ENCODE results near the gene EML6. TPM values are rescaled to one million over a fixed set of nuclear protein-coding genes. Genes with fewer than 3 reads are reported as not detected.

The EML6 gene
- total and polyA plus RNA-seq, 2 of the 8 experiments (the other 6 are each of a cell fraction or from before 2014, with no cell fraction given), result 1.2 to 1.6 TPM

DNA sequence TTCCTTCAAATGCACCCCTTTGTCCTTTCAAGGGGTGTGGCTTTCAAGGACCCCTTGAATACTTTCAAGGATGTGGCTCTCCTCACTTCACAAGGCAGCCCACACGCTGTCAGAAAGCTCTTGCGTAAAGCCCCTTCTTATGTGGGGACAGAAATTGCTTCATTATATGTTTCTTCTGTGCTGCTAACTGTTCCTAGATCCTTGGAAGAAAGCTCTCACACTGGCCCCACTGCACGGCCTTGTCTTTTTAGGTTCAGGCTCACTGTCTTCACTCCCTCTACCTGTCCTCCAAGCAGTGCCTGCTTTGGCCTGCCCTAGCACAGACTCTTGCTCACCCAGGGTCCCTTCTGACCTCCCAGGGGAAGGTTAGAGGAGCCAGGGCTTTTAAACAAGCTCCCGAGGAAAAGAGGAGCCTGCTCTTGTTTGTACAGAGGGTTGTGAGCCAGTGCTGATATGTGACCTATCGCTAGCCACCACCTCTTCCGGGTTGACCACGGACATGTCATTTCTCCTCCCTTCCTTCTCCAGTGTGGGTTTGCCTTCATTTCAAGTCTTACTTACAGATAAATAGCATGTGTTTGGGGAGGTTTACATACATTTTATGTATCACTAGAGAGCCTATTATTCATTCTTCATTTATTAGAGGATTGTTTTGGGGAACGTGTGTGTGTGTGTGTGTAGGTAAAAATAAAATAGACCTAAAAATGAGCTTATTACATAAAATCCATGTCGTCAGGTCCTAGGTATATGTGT is 232.1 kb downstream of the EML6 start:
- Histone ChIP-seq H3K4ac (replicated peaks; ENCODE audit: insufficient read length, low read depth, low read length) (no peak overlapping the region), H3K56ac (replicated peaks; ENCODE audit: insufficient read length, low read depth, low read length) (no peak overlapping the region), H3K18ac (ENCODE audit: extremely low read depth, low read length) (no peak overlapping the region), H4K5ac (ENCODE audit: insufficient read length, low read depth, low read length) (no peak overlapping the region), H2AFZ (ENCODE audit: low read length) (no peak overlapping the region; the same call in 1 of the 2 replicates), H3K14ac (ENCODE audit: insufficient read length) (no peak overlapping the region), H2BK120ac (replicated peaks; ENCODE audit: low read depth, low read length) (no peak overlapping the region), H2BK15ac (ENCODE audit: low read length) (no peak overlapping the region), H3K4me3 (ENCODE audit: extremely low read depth in 1 of 4, insufficient read depth in 2 of 4, low read depth in 3 of 4, low read length in 4 of 4) (no peak overlapping the region), H3K9ac (replicated peaks in 1 of 4; ENCODE audit: extremely low read depth in 1 of 4, low read depth in 3 of 4, low read length in 3 of 4) (no peak overlapping the region; a peak in 1 of 7 replicates), H4K20me1 (replicated peaks in 1 of 2; ENCODE audit: control insufficient read depth in 1 of 2, insufficient read depth in 2 of 2, low read length in 2 of 2) (peaks cover 0 to 2% of the 10 kb centered on the region in 2 experiments), H3K23me2 (ENCODE audit: low read depth, low read length) (no peaks in the 10 kb centered on the region), H3K23ac (ENCODE audit: insufficient read length) (no peak overlapping the region), H3K27ac (ENCODE audit: low read depth, low read length) (no peak overlapping the region), H2AK5ac (ENCODE audit: low read depth, low read length) (no peak overlapping the region), H3K4me1 (replicated peaks in 1 of 4; ENCODE audit: control insufficient read depth in 3 of 4, insufficient read depth in 4 of 4, low read length in 3 of 4) (peaks cover 2 to 7% (median 4%) of the 10 kb centered on the region in 4 experiments; a peak in 4 of 7 replicates), H3K27me3 (replicated peaks in 1 of 4; ENCODE audit: control insufficient read depth in 3 of 4, extremely low read depth in 1 of 4, insufficient read depth in 3 of 4, low read length in 3 of 4) (no peaks in the 10 kb centered on the region), H2BK20ac (ENCODE audit: low read length) (no peak overlapping the region), H3K79me2 (ENCODE audit: control insufficient read depth in 1 of 2, insufficient read depth in 2 of 2, low read length in 2 of 2) (no peaks in the 10 kb centered on the region), H2BK12ac (ENCODE audit: low read depth, low read length) (0 out of 2 replicates have a peak overlapping the region, but pooled peaks have one; percentile 3), H4K91ac (replicated peaks; ENCODE audit: insufficient read length, low read length) (no peak overlapping the region), H3K79me1 (ENCODE audit: low read depth, low read length) (no peaks in the 10 kb centered on the region), H3K4me2 (ENCODE audit: insufficient read depth in 1 of 2, low read depth in 2 of 2, low read length in 2 of 2) (no peak overlapping the region), H4K8ac (ENCODE audit: extremely low read depth, insufficient read depth, low read length) (no peak overlapping the region), H3K36me3 (ENCODE audit: control insufficient read depth in 2 of 4, insufficient read depth in 4 of 4, low read length in 3 of 4) (no peaks in the 10 kb centered on the region), H2BK5ac (ENCODE audit: low read depth, low read length) (no peak overlapping the region), H3K9me3 (ENCODE audit: insufficient read depth in 2 of 2, low read depth in 1 of 2, low read length in 1 of 2) (no peaks in the 10 kb centered on the region)
- CTCF ChIA-PET (ENCODE audit: partially characterized antibody), result interaction anchor here (1.1 kb wide), 2 partner anchors 58 to 117 kb away, joined by 3 read pairs; no protein-coding TSS in a partner anchor
- POLR2A ChIA-PET (ENCODE audit: partially characterized antibody), result interaction anchor here (0.9 to 1.1 kb wide), 2 partner anchors 8 to 95 kb away, joined by 3 to 4 read pairs; partner anchors contain the start of gene RTN4
- DNase-seq (ENCODE audit: low read depth in 1 of 2, low spot score in 2 of 2), result no peak
- 84% methylated on average over 9 of the region's 9 CpGs; no CpG with 5 or more reads in 1 of the 2 experiments for WGBS, 2 experiments (ENCODE audit: extremely low coverage in 1 of 2, insufficient coverage in 1 of 2, insufficient read length in 1 of 2, insufficient replicate concordance in 2 of 2, low coverage in 1 of 2, low lambda C conversion rate in 2 of 2, missing lambda C conversion rate in 1 of 2)
- no peak for FAIRE-seq
- TF ChIP-seq CTBP2 (IDR thresholded peaks at IDR 0.05; ENCODE audit: borderline replicate concordance, insufficient read depth, insufficient read length, low read length) (no peak), EGR1 (IDR thresholded peaks at IDR 0.05; ENCODE audit: borderline replicate concordance, low read depth, low read length) (no peak), MAFK (IDR thresholded peaks at IDR 0.05; ENCODE audit: low read depth, low read length) (no peak), EP300 (IDR thresholded peaks at IDR 0.05; ENCODE audit: borderline replicate concordance in 1 of 2, low read depth in 2 of 2, low read length in 2 of 2) (no peak), POLR2AphosphoS5 (IDR thresholded peaks at IDR 0.05; ENCODE audit: low read depth, low read length) (no peak), POU5F1 (IDR thresholded peaks at IDR 0.05; ENCODE audit: low read depth, low read length) (no peak), SP1 (IDR thresholded peaks at IDR 0.05; ENCODE audit: low read depth, low read length) (no peak), SP2 (IDR thresholded peaks at IDR 0.05; ENCODE audit: low read length) (no peak), TCF12 (IDR thresholded peaks at IDR 0.05; ENCODE audit: low read depth, low read length) (no peak), RXRA (IDR thresholded peaks at IDR 0.05; ENCODE audit: insufficient read depth, low read depth, low read length) (no peak)
- TF ChIP-seq, protein P1, sequence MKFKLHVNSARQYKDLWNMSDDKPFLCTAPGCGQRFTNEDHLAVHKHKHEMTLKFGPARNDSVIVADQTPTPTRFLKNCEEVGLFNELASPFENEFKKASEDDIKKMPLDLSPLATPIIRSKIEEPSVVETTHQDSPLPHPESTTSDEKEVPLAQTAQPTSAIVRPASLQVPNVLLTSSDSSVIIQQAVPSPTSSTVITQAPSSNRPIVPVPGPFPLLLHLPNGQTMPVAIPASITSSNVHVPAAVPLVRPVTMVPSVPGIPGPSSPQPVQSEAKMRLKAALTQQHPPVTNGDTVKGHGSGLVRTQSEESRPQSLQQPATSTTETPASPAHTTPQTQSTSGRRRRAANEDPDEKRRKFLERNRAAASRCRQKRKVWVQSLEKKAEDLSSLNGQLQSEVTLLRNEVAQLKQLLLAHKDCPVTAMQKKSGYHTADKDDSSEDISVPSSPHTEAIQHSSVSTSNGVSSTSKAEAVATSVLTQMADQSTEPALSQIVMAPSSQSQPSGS (IDR thresholded peaks at IDR 0.05; ENCODE audit: low read length), result no peak
